AG09319 (cell line): ENCODE results near the gene FHL2.
"Not testable (repeated sequence)": the region's sequence is repeated elsewhere in the genome, so short reads cannot be mapped to it uniquely, and the experiment has no call there.

Experiments used
- DNase-seq: peaks from one replicate; pipeline ENCODE4 v3.0.0-alpha.2; 2010; ENCODE audit warnings: low read depth; ENCODE audit errors: extremely low read depth
- CTCF ChIP-seq: IDR thresholded peaks from 2 replicates; pipeline ENCODE4 v1.5.1; 2011; ENCODE audit warnings: low read depth, mild to moderate bottlenecking, inconsistent platforms, low read length, moderate library complexity

Gene FHL2

GRCh38 chr2:105327690-105328089 is 71.2 kb downstream of the FHL2 start:
- no peak for DNase-seq
- no peak for TF ChIP-seq CTCF

DNA sequence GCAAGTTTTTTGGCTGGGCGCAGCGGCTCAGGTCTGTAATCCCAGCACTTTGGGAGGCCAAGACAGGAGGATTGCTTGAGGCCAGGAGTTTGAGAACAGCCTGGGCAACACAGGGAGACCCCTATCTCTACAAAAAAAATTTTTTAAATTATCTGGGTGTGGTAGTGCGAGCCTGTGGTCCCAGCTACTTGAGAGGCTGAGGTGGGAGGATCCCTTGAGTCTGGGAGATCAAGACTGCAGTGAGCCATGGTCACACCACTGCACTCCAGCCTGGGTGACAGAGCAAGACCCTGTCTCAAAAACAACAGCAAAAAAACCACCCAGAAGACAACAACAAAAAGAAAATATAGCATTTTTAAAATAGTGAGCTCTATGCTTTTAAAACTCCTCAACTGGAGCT is 71.6 kb downstream of the FHL2 start:
- DNase-seq, result not testable (repeated sequence)

GRCh38 chr2:105325389-105325963 is 73.4 kb downstream of the FHL2 start:
- no peak for DNase-seq
- TF ChIP-seq CTCF, result no peak

GRCh38 chr2:105324732-105325131 is 74.1 kb downstream of the FHL2 start:
- DNase-seq, result no peak
- TF ChIP-seq CTCF, result no peak

GRCh38 chr2:105324101-105324500 is 74.8 kb downstream of the FHL2 start:
- TF ChIP-seq CTCF, result no peak
- DNase-seq, result no peak

- no peak for TF ChIP-seq CTCF
- no peak for DNase-seq
Measured at GRCh38 chr2:105323111-105323510, 75.7 kb downstream of the FHL2 start.

GRCh38 chr2:105321875-105322646 is 76.8 kb downstream of the FHL2 start:
- TF ChIP-seq CTCF, result no peak
- DNase-seq, result no peak
